ENCODE data around the gene APLF. TPM values are rescaled to one million over a fixed set of nuclear protein-coding genes. Genes with fewer than 3 reads are reported as not detected.

Gene APLF
- total and polyA plus RNA-seq, 2 experiments from 2014 or later, result 3.0 to 3.7 TPM

- DNase-seq (ENCODE audit: low spot score) (no peak), ATAC-seq (no peak)
- H3K9me3 Mint-ChIP-seq, result no peaks in the 10 kb centered on the region
- H3K4me3 Mint-ChIP-seq, result no peak overlapping the region
- H3K4me1 Mint-ChIP-seq, result peaks cover 11% of the 10 kb centered on the region; the same call in 2 of the 3 replicates
- Histone ChIP-seq H4K20me1 (replicated peaks; ENCODE audit: insufficient read depth) (peaks cover 4% of the 10 kb centered on the region; the same call in 1 of the 2 replicates), H3F3A (replicated peaks; ENCODE audit: low read depth) (no peaks in the 10 kb centered on the region), H3K27ac (ENCODE audit: low read depth) (no peak overlapping the region), H3K4me1 (ENCODE audit: insufficient read depth) (peaks cover 9% of the 10 kb centered on the region; the same call in 1 of the 2 replicates), H3K27me3 (ENCODE audit: insufficient read depth) (no peaks in the 10 kb centered on the region), H3K79me2 (replicated peaks; ENCODE audit: insufficient read depth) (peaks cover 31% of the 10 kb centered on the region), H3K4me3 (no peak overlapping the region), H3K4me2 (no peak overlapping the region), H3K9me2 (ENCODE audit: insufficient read depth) (no peaks in the 10 kb centered on the region), H3K36me3 (ENCODE audit: insufficient read depth) (no peaks in the 10 kb centered on the region), H2AFZ (no peak overlapping the region)
- TF ChIP-seq ZNF331 (CRISPR knock-in tag; IDR thresholded peaks at IDR 0.05; ENCODE audit: low read depth) (no peak), STAT1 (IDR thresholded peaks at IDR 0.05; ENCODE audit: unreplicated experiment) (no peak), NANOG (IDR thresholded peaks at IDR 0.05; ENCODE audit: borderline replicate concordance) (no peak), CREB1 (CRISPR knock-in tag; IDR thresholded peaks at IDR 0.05; ENCODE audit: low read depth) (no peak), ETS1 (IDR thresholded peaks at IDR 0.05) (no peak)
- TF ChIP-seq, protein P1, sequence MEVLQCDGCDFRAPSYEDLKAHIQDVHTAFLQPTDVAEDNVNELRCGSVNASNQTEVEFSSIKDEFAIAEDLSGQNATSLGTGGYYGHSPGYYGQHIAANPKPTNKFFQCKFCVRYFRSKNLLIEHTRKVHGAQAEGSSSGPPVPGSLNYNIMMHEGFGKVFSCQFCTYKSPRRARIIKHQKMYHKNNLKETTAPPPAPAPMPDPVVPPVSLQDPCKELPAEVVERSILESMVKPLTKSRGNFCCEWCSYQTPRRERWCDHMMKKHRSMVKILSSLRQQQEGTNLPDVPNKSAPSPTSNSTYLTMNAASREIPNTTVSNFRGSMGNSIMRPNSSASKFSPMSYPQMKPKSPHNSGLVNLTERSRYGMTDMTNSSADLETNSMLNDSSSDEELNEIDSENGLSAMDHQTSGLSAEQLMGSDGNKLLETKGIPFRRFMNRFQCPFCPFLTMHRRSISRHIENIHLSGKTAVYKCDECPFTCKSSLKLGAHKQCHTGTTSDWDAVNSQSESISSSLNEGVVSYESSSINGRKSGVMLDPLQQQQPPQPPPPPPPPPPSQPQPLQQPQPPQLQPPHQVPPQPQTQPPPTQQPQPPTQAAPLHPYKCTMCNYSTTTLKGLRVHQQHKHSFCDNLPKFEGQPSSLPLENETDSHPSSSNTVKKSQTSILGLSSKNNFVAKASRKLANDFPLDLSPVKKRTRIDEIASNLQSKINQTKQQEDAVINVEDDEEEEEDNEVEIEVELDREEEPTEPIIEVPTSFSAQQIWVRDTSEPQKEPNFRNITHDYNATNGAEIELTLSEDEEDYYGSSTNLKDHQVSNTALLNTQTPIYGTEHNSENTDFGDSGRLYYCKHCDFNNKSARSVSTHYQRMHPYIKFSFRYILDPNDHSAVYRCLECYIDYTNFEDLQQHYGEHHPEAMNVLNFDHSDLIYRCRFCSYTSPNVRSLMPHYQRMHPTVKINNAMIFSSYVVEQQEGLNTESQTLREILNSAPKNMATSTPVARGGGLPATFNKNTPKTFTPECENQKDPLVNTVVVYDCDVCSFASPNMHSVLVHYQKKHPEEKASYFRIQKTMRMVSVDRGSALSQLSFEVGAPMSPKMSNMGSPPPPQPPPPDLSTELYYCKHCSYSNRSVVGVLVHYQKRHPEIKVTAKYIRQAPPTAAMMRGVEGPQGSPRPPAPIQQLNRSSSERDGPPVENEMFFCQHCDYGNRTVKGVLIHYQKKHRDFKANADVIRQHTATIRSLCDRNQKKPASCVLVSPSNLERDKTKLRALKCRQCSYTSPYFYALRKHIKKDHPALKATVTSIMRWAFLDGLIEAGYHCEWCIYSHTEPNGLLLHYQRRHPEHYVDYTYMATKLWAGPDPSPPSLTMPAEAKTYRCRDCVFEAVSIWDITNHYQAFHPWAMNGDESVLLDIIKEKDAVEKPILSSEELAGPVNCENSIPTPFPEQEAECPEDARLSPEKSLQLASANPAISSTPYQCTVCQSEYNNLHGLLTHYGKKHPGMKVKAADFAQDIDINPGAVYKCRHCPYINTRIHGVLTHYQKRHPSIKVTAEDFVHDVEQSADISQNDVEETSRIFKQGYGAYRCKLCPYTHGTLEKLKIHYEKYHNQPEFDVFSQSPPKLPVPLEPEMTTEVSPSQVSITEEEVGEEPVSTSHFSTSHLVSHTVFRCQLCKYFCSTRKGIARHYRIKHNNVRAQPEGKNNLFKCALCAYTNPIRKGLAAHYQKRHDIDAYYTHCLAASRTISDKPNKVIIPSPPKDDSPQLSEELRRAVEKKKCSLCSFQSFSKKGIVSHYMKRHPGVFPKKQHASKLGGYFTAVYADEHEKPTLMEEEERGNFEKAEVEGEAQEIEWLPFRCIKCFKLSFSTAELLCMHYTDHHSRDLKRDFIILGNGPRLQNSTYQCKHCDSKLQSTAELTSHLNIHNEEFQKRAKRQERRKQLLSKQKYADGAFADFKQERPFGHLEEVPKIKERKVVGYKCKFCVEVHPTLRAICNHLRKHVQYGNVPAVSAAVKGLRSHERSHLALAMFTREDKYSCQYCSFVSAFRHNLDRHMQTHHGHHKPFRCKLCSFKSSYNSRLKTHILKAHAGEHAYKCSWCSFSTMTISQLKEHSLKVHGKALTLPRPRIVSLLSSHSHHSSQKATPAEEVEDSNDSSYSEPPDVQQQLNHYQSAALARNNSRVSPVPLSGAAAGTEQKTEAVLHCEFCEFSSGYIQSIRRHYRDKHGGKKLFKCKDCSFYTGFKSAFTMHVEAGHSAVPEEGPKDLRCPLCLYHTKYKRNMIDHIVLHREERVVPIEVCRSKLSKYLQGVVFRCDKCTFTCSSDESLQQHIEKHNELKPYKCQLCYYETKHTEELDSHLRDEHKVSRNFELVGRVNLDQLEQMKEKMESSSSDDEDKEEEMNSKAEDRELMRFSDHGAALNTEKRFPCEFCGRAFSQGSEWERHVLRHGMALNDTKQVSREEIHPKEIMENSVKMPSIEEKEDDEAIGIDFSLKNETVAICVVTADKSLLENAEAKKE (CRISPR knock-in tag; IDR thresholded peaks at IDR 0.05), result no peak
- no peaks in the 10 kb centered on the region for H3K27me3 Mint-ChIP-seq (ENCODE audit: insufficient read depth, low read depth, poor library complexity)
- H3K36me3 Mint-ChIP-seq (ENCODE audit: low read depth), result no peaks in the 10 kb centered on the region
- H3K27ac Mint-ChIP-seq, result no peak overlapping the region
Measured at GRCh38 chr2:68469935-68470334, 2.5 kb downstream of the APLF start.
